Epithelial cell of esophagus (primary cell): ENCODE measurements around the gene ZRANB3.
"Not testable (repeated sequence)": the region's sequence is repeated elsewhere in the genome, so short reads cannot be mapped to it uniquely, and the experiment has no call there.

Experiments used
- DNase-seq: peaks from one replicate; pipeline ENCODE4 v3.0.0; 2010; ENCODE audit warnings: low read depth
- H3K4me3 ChIP-seq: 2 replicates; pipeline ENCODE4 v1.5.1; 2011; ENCODE audit warnings: mild to moderate bottlenecking, low read length, control low read depth
- CTCF ChIP-seq: IDR thresholded peaks from 2 replicates; pipeline ENCODE4 v1.5.1; 2011; ENCODE audit warnings: low read depth, mild to moderate bottlenecking, low read length, control low read depth, inconsistent platforms; ENCODE audit not compliant: insufficient read depth; ENCODE audit errors: missing control alignments

ZRANB3 gene

GRCh38 chr2:135093670-135094330 is 437.2 kb downstream of the ZRANB3 start:
- no peak for DNase-seq
- H3K4me3 ChIP-seq, result no peak overlapping the region
- TF ChIP-seq CTCF, result no peak

DNA sequence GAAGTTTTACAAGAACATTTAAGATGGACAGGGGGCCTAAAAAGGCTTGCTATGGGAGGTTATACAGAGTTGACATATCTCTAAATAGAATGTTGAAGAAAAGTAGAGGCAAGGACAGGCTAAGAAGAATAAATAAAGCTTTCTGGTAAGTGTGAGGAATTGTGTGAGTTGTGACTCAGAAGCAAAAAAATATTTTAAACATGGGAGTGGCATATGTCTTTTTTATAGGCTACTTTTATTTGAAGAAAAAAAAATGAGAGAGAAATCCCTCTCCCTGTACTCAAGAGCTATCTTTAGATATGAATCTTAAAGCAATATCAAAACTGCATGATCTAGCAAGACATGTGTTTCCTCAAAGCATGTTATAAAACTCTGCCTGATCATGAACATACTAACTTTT is 437.8 kb downstream of the ZRANB3 start:
- DNase-seq, result no peak
- no peak overlapping the region for H3K4me3 ChIP-seq
- no peak for TF ChIP-seq CTCF

DNA sequence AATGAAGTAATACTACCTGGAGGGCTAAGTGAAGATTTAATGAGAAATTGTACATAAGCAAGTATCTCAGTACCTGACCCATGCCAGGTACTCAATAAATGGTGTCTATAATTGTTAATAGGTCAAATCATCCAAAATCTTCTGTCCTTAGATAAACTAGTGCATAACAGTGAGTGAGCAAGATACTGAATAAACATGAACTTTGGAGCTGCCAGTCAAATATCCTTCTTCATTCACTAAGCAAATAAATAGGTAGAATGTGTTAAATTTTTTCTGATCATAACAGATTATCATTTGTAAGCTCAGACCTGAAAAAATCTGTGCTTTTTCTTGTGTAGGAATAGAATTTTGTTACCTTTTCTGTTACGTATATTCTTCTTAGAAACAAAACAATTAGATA is 439.3 kb downstream of the ZRANB3 start:
- no peak overlapping the region for H3K4me3 ChIP-seq
- DNase-seq, result no peak
- TF ChIP-seq CTCF, result no peak

DNA sequence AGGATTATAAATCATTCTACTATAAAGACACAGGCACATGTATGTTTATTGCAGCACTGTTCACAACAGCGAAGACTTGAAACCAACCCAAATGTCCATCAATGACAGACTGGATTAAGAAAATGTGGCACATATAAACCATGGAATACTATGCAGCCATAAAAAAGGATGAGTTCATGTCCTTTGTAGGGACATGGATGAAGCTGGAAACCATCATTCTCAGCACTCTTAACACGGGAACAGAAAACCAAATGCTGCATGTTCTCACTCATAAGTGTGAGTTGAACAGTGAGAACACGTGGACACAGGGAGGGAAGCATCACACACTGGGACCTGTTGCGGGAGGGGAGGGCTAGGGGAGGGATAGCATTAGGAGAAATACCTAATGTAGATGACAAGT is 441.4 kb downstream of the ZRANB3 start:
- not testable (repeated sequence) for H3K4me3 ChIP-seq, DNase-seq
